ENCODE results near the gene ITGB1. TPM values are rescaled to one million over a fixed set of nuclear protein-coding genes. Genes with fewer than 3 reads are reported as not detected.

The ITGB1 gene
- total RNA-seq, 1 experiment from 2014 or later, result 317 TPM

- TF ChIP-seq NFATC4 (CRISPR knock-in tag; IDR thresholded peaks at IDR 0.05) (no peak), TEAD1 (CRISPR knock-in tag; IDR thresholded peaks at IDR 0.05) (no peak), SMAD4 (CRISPR knock-in tag; IDR thresholded peaks at IDR 0.05) (no peak), RORB (CRISPR knock-in tag; IDR thresholded peaks at IDR 0.05) (no peak), FOXJ3 (CRISPR knock-in tag; IDR thresholded peaks at IDR 0.05; ENCODE audit: borderline replicate concordance) (no peak)
- TF ChIP-seq, protein P1, sequence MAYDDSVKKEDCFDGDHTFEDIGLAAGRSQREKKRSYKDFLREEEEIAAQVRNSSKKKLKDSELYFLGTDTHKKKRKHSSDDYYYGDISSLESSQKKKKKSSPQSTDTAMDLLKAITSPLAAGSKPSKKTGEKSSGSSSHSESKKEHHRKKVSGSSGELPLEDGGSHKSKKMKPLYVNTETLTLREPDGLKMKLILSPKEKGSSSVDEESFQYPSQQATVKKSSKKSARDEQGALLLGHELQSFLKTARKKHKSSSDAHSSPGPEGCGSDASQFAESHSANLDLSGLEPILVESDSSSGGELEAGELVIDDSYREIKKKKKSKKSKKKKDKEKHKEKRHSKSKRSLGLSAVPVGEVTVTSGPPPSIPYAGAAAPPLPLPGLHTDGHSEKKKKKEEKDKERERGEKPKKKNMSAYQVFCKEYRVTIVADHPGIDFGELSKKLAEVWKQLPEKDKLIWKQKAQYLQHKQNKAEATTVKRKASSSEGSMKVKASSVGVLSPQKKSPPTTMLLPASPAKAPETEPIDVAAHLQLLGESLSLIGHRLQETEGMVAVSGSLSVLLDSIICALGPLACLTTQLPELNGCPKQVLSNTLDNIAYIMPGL (CRISPR knock-in tag; IDR thresholded peaks at IDR 0.05), result no peak
- Mint-ChIP-seq H3K27me3 (ENCODE audit: low read depth) (no peaks in the 10 kb centered on the region), H3K4me3 (peak overlapping the region; percentile 32; the same call in 1 of the 2 replicates), H3K27ac (peak overlapping the region; percentile 95), H3K9me3 (peaks cover 11% of the 10 kb centered on the region), H3K36me3 (no peaks in the 10 kb centered on the region), H3K4me1 (peaks cover 37% of the 10 kb centered on the region)
- ChIA-PET POLR2A (no interaction called here), CTCF (interaction anchor here (0.9 to 1.6 kb wide), 3 partner anchors 37 to 176 kb away, joined by 3 read pairs; no protein-coding TSS in a partner anchor)
- no peak for DNase-seq (ENCODE audit: low spot score)
- ATAC-seq, result peak; percentile 82
These were observed 13.6 kb upstream of the ITGB1 start for GRCh38 chr10:32971536-32972091.

DNA sequence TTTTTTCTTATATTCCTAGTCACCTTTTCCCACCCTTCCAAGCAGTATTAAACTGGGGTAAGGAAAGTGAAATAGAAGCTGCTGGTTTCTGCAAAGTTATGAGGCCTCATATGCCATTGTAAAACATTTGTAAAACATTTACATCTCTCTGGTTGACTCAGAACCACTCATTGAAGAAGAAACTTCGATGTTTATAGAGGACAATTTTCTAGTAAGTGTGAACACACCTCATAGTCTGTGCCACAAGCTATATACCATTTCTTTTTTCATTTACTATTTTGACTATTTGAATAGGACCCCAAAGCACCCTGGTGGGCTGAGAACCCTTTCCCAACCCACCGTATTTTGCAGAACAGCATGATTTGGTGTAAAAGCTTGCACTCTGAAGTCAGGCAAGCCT is 12.9 kb upstream of the ITGB1 start:
- POLR2A ChIA-PET, result no interaction called here
- peaks cover 37% of the 10 kb centered on the region for H3K4me1 Mint-ChIP-seq
- TF ChIP-seq TP53 (CRISPR knock-in tag; IDR thresholded peaks at IDR 0.05) (no peak), GRHL2 (CRISPR knock-in tag; IDR thresholded peaks at IDR 0.05; ENCODE audit: insufficient replicate concordance, severe bottlenecking) (no peak), SMAD4 (CRISPR knock-in tag; IDR thresholded peaks at IDR 0.05) (no peak), ARID4B (CRISPR knock-in tag; IDR thresholded peaks at IDR 0.05; ENCODE audit: borderline replicate concordance) (no peak), AR (CRISPR knock-in tag; IDR thresholded peaks at IDR 0.05) (no peak), JAZF1 (CRISPR knock-in tag; IDR thresholded peaks at IDR 0.05) (no peak)
- H3K27me3 Mint-ChIP-seq (ENCODE audit: low read depth), result no peaks in the 10 kb centered on the region
- H3K27ac Mint-ChIP-seq, result peak overlapping the region; percentile 27; the same call in 1 of the 2 replicates
- H3K36me3 Mint-ChIP-seq, result no peaks in the 10 kb centered on the region
- H3K4me3 Mint-ChIP-seq, result no peak overlapping the region
- H3K9me3 Mint-ChIP-seq, result peaks cover 15% of the 10 kb centered on the region
- DNase-seq (ENCODE audit: low spot score), result no peak
- ATAC-seq, result no peak
- CTCF ChIA-PET, result interaction anchor here (0.7 kb wide), 1 partner anchor 39 kb away, joined by 3 read pairs; no protein-coding TSS in a partner anchor

GRCh38 chr10:32964270-32964669 is 6.2 kb upstream of the ITGB1 start:
- no peaks in the 10 kb centered on the region for H3K27me3 Mint-ChIP-seq (ENCODE audit: low read depth)
- CTCF ChIA-PET, result interaction anchor here (0.6 to 0.9 kb wide), 3 partner anchors 13 to 44 kb away, joined by 3 to 4 read pairs (median 3); no protein-coding TSS in a partner anchor
- TF ChIP-seq ZMAT4 (CRISPR knock-in tag; IDR thresholded peaks at IDR 0.05), result no peak
- no peak for TF ChIP-seq GTF2I (CRISPR knock-in tag; conservative IDR thresholded peaks at IDR 0.05)
- no peak for TF ChIP-seq JAZF1 (CRISPR knock-in tag; IDR thresholded peaks at IDR 0.05)
- TF ChIP-seq, protein P2, sequence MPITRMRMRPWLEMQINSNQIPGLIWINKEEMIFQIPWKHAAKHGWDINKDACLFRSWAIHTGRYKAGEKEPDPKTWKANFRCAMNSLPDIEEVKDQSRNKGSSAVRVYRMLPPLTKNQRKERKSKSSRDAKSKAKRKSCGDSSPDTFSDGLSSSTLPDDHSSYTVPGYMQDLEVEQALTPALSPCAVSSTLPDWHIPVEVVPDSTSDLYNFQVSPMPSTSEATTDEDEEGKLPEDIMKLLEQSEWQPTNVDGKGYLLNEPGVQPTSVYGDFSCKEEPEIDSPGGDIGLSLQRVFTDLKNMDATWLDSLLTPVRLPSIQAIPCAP (CRISPR knock-in tag; IDR thresholded peaks at IDR 0.05), result no peak
- TF ChIP-seq IRF2 (CRISPR knock-in tag; IDR thresholded peaks at IDR 0.05; ENCODE audit: borderline replicate concordance, low read depth), result no peak
- no peak for TF ChIP-seq SOX15 (CRISPR knock-in tag; IDR thresholded peaks at IDR 0.05)
- TF ChIP-seq ERG (CRISPR knock-in tag; IDR thresholded peaks at IDR 0.05), result no peak
- TF ChIP-seq OVOL2 (CRISPR knock-in tag; IDR thresholded peaks at IDR 0.05; ENCODE audit: borderline replicate concordance), result no peak
- no peak for TF ChIP-seq CDX4 (CRISPR knock-in tag; IDR thresholded peaks at IDR 0.05; ENCODE audit: borderline replicate concordance)
- TF ChIP-seq ZNF423 (CRISPR knock-in tag; IDR thresholded peaks at IDR 0.05), result no peak
- DNase-seq (ENCODE audit: low spot score), result no peak
- H3K4me3 Mint-ChIP-seq, result no peak overlapping the region
- H3K36me3 Mint-ChIP-seq, result no peaks in the 10 kb centered on the region
- H3K9me3 Mint-ChIP-seq, result peaks cover 11% of the 10 kb centered on the region
- peaks cover 47% of the 10 kb centered on the region for H3K4me1 Mint-ChIP-seq
- H3K27ac Mint-ChIP-seq, result peak overlapping the region; percentile 70
- no peak for ATAC-seq
- POLR2A ChIA-PET, result no interaction called here

Data from WTC11 (cell line).